K562 (cell line): ENCODE data around the gene C16orf92. TPM values are rescaled to one million over a fixed set of nuclear protein-coding genes. Genes with fewer than 3 reads are reported as not detected.

Source experiments
- CBFA2T2 ChIP-seq: fragments of 450-650 bp; conservative IDR thresholded peaks from 2 replicates; pipeline ENCODE4 v1.6.1; 2017; ENCODE audit warnings: mild to moderate bottlenecking
- DPF2 ChIP-seq: fragments of 450-650 bp; IDR thresholded peaks from 2 replicates; pipeline ENCODE4 v1.6.1; 2016
- GTF2A2 ChIP-seq: IDR thresholded peaks from 2 replicates; pipeline ENCODE4 v1.6.1; 2016; ENCODE audit warnings: mild to moderate bottlenecking, missing genetic modification characterization, missing compliant biosample characterization
- RFX1 ChIP-seq: fragments of 450-650 bp; IDR thresholded peaks from 2 replicates; pipeline ENCODE4 v1.6.1; 2016; ENCODE audit warnings: mild to moderate bottlenecking, moderate library complexity
- SIN3A ChIP-seq, 2 experiments: fragments of 150-350 bp in 1 of 2; IDR thresholded peaks; 2 replicates each; pipeline ENCODE4 v1.6.1; 2011 to 2016; ENCODE audit warnings: borderline replicate concordance in 2 of 2, low read depth in 2 of 2, low read length in 2 of 2, mild to moderate bottlenecking in 2 of 2, moderate library complexity in 2 of 2; ENCODE audit not compliant: control insufficient read depth in 1 of 2
- SRSF9 ChIP-seq: fragments of 200-400 bp; formaldehyde crosslinking; IDR thresholded peaks from 2 replicates; pipeline ENCODE4 v1.6.1; 2017; ENCODE audit warnings: low read depth, low read length, borderline replicate concordance
- TAF9B ChIP-seq: fragments of 450-650 bp; IDR thresholded peaks from 2 replicates; pipeline ENCODE4 v1.6.1; 2018; ENCODE audit warnings: mild to moderate bottlenecking; ENCODE audit not compliant: partially characterized antibody
- TRIM28 ChIP-seq: fragments of 450-650 bp; IDR thresholded peaks from 2 replicates; pipeline ENCODE4 v1.6.1; 2017
- ZNF23 ChIP-seq: fragments of 250-450 bp; sonication (Bioruptor Pico); IDR thresholded peaks from 2 replicates; pipeline ENCODE4 v1.4.0; 2020; ENCODE audit warnings: mild to moderate bottlenecking
- ZNF561 ChIP-seq: fragments of 450-650 bp; formaldehyde crosslinking; conservative IDR thresholded peaks from 2 replicates; pipeline ENCODE4 v1.4.0; 2020; ENCODE audit warnings: mild to moderate bottlenecking, moderate library complexity
- ZNF830 ChIP-seq: fragments of 250-450 bp; sonication (Bioruptor Pico); IDR thresholded peaks from 2 replicates; pipeline ENCODE4 v1.5.0; 2021; ENCODE audit warnings: mild to moderate bottlenecking
- polyA plus RNA-seq, 8 experiments: library from polyadenylated mRNA; depleted of rRNA in 4 of 8; stranded (reverse) in 5 of 8; unstranded in 3 of 8; fragments of >200 nt; fragmentation: Nextera tagmentation in 2 of 8; fragmentation: Illumina TruSeq in 1 of 8; extraction: Ambion mirVana in 2 of 8; extraction: Trizol in 1 of 8; gene quantifications; 2 replicates each; pipeline versions ENCODE4 v1.2.1 to v1.2.3, GENCODE V29; 2011 to 2014; ENCODE audit warnings: inconsistent platforms in 1 of 8, missing spikeins in 1 of 8
- total RNA-seq, 7 experiments: library from RNA; depleted of rRNA in 6 of 7; stranded (reverse); fragments of >200 nt in 6 of 7; fragmentation: Illumina TruSeq in 2 of 7; extraction: Trizol in 2 of 7; gene quantifications; 2 replicates each; pipeline versions ENCODE4 v1.2.1 to v1.2.3, GENCODE V29; 2011 to 2021; ENCODE audit warnings: low replicate concordance in 1 of 7
- TF ChIP-seq, protein P1 (sequence below), 2 experiments: fragments of 450-650 bp in 1 of 2; IDR thresholded peaks; 2 replicates each; pipeline ENCODE4 v1.6.1; 2011 to 2017; ENCODE audit warnings: low read depth in 2 of 2, antibody characterized with exemption in 1 of 2, borderline replicate concordance in 1 of 2, low read length in 1 of 2, mild to moderate bottlenecking in 1 of 2, mixed read lengths in 1 of 2; ENCODE audit not compliant: control insufficient read depth in 1 of 2
- TF ChIP-seq, protein P2 (sequence below): sonication (generic); formaldehyde crosslinking; IDR thresholded peaks from 2 replicates; pipeline ENCODE4 v1.8.1; 2023; ENCODE audit warnings: mild to moderate bottlenecking, missing genetic modification reagents, moderate library complexity
- TF ChIP-seq, protein P3 (sequence below): IDR thresholded peaks from 3 replicates; pipeline ENCODE4 v1.6.1; 2011; ENCODE audit warnings: borderline replicate concordance, mild to moderate bottlenecking, moderate library complexity; ENCODE audit not compliant: insufficient read length; ENCODE audit errors: extremely low read depth
- TF ChIP-seq, protein P4 (sequence below), 3 experiments: fragments of 200-800 bp in 1 of 3; sonication (Bioruptor generic) in 1 of 3; sonication (generic) in 1 of 3; formaldehyde crosslinking in 1 of 3; IDR thresholded peaks; 2 replicates each; pipeline versions ENCODE4 v1.6.1 to v1.8.0; 2016 to 2022; ENCODE audit warnings: mild to moderate bottlenecking in 2 of 3, missing compliant biosample characterization in 2 of 3, missing genetic modification characterization in 2 of 3, missing genetic modification reagents in 1 of 3
- TF ChIP-seq, protein P5 (sequence below), 2 experiments: fragments of 450-650 bp in 1 of 2; sonication (generic) in 1 of 2; formaldehyde crosslinking; conservative IDR thresholded peaks; 2 replicates each; pipeline versions ENCODE4 v1.4.0 to v1.8.1; 2020 to 2022; ENCODE audit warnings: mild to moderate bottlenecking in 1 of 2, missing genetic modification reagents in 1 of 2

Gene C16orf92
- total and polyA plus RNA-seq, 9 of the 15 experiments (the other 6 are each of a cell fraction or from before 2014, with no cell fraction given), result not detected

DNA sequence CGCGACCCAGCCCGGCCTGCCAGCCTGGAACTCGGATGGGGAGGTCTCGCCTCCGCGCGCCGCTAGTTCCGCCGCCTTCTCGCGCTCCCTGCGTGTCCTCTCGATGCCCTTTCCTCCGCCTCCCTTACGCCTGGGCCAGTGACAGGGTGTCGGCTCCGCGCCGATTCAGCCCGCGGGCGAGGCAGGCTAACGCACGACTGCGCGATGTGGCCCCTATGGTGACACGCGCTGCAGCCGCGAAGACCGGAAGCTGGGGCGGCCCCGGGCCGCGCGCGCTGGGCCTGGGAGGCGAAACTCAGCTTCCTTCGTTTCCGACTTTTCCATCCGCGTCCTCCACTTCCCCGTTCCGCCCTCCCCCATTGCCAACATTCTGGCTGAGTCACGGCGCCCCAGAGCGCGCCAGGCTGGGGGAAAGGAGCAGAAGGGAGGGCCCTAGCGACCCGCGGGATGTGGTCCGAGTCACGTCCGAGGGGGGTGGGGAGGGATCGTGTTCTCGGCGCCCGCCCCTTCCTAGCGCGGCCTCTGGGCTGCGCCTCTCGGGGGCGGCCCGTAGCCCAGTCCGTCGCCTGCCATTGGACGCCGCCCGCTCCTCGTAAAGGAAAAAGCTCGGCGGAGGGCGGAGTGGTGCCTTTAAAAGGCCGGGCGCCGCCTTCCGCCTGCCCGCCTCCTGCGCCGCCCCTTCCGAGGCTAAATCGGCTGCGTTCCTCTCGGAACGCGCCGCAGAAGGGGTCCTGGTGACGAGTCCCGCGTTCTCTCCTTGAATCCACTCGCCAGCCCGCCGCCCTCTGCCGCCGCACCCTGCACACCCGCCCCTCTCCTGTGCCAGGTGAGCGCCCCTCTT lies 42.3 kb downstream of the C16orf92 start, which contains the start of gene ALDOA (continued):
- TF ChIP-seq, protein P1, sequence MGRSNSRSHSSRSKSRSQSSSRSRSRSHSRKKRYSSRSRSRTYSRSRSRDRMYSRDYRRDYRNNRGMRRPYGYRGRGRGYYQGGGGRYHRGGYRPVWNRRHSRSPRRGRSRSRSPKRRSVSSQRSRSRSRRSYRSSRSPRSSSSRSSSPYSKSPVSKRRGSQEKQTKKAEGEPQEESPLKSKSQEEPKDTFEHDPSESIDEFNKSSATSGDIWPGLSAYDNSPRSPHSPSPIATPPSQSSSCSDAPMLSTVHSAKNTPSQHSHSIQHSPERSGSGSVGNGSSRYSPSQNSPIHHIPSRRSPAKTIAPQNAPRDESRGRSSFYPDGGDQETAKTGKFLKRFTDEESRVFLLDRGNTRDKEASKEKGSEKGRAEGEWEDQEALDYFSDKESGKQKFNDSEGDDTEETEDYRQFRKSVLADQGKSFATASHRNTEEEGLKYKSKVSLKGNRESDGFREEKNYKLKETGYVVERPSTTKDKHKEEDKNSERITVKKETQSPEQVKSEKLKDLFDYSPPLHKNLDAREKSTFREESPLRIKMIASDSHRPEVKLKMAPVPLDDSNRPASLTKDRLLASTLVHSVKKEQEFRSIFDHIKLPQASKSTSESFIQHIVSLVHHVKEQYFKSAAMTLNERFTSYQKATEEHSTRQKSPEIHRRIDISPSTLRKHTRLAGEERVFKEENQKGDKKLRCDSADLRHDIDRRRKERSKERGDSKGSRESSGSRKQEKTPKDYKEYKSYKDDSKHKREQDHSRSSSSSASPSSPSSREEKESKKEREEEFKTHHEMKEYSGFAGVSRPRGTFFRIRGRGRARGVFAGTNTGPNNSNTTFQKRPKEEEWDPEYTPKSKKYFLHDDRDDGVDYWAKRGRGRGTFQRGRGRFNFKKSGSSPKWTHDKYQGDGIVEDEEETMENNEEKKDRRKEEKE (IDR thresholded peaks at IDR 0.05; ENCODE audit: borderline replicate concordance in 1 of 2, control insufficient read depth in 1 of 2, low read depth in 2 of 2, low read length in 1 of 2), result 0 out of 4 replicates have a peak, but pooled peaks of 1 of the 2 experiments have one; percentile 67
- 0 out of 2 replicates have a peak, but pooled peaks have one; percentile 14 for TF ChIP-seq TRIM28
- TF ChIP-seq, protein P2, sequence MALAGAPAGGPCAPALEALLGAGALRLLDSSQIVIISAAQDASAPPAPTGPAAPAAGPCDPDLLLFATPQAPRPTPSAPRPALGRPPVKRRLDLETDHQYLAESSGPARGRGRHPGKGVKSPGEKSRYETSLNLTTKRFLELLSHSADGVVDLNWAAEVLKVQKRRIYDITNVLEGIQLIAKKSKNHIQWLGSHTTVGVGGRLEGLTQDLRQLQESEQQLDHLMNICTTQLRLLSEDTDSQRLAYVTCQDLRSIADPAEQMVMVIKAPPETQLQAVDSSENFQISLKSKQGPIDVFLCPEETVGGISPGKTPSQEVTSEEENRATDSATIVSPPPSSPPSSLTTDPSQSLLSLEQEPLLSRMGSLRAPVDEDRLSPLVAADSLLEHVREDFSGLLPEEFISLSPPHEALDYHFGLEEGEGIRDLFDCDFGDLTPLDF (CRISPR knock-in tag), result no peak; the same call in 1 of the 2 replicates
- peak; percentile 73 for TF ChIP-seq TAF9B
- peak; percentile 62; the same call in 1 of the 2 replicates for TF ChIP-seq GTF2A2 (tag)
- no peak for TF ChIP-seq SRSF9
- TF ChIP-seq, protein P3, sequence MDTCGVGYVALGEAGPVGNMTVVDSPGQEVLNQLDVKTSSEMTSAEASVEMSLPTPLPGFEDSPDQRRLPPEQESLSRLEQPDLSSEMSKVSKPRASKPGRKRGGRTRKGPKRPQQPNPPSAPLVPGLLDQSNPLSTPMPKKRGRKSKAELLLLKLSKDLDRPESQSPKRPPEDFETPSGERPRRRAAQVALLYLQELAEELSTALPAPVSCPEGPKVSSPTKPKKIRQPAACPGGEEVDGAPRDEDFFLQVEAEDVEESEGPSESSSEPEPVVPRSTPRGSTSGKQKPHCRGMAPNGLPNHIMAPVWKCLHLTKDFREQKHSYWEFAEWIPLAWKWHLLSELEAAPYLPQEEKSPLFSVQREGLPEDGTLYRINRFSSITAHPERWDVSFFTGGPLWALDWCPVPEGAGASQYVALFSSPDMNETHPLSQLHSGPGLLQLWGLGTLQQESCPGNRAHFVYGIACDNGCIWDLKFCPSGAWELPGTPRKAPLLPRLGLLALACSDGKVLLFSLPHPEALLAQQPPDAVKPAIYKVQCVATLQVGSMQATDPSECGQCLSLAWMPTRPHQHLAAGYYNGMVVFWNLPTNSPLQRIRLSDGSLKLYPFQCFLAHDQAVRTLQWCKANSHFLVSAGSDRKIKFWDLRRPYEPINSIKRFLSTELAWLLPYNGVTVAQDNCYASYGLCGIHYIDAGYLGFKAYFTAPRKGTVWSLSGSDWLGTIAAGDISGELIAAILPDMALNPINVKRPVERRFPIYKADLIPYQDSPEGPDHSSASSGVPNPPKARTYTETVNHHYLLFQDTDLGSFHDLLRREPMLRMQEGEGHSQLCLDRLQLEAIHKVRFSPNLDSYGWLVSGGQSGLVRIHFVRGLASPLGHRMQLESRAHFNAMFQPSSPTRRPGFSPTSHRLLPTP, result no peak
- TF ChIP-seq ZNF23, result no peak
- TF ChIP-seq, protein P4, sequence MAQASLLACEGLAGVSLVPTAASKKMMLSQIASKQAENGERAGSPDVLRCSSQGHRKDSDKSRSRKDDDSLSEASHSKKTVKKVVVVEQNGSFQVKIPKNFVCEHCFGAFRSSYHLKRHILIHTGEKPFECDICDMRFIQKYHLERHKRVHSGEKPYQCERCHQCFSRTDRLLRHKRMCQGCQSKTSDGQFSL (CRISPR knock-in tag; IDR thresholded peaks at IDR 0.05), result no peak
- TF ChIP-seq, protein P4 (tag; IDR thresholded peaks at IDR 0.05), result no peak
- TF ChIP-seq, protein P5, sequence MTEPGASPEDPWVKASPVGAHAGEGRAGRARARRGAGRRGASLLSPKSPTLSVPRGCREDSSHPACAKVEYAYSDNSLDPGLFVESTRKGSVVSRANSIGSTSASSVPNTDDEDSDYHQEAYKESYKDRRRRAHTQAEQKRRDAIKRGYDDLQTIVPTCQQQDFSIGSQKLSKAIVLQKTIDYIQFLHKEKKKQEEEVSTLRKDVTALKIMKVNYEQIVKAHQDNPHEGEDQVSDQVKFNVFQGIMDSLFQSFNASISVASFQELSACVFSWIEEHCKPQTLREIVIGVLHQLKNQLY (CRISPR knock-in tag; conservative IDR thresholded peaks at IDR 0.05), result peak; percentile 35 to 92; a peak in 3 of 4 replicates
- TF ChIP-seq SIN3A (IDR thresholded peaks at IDR 0.05; ENCODE audit: borderline replicate concordance in 2 of 2, control insufficient read depth in 1 of 2, low read depth in 2 of 2, low read length in 2 of 2), result peak; percentile 68 to 95
- peak; percentile 65; the same call in 1 of the 2 replicates for TF ChIP-seq ZNF830
- TF ChIP-seq ZNF561 (CRISPR knock-in tag), result no peak
- no peak for TF ChIP-seq CBFA2T2
- peak; percentile 55 for TF ChIP-seq DPF2
- no peak; the same call in 1 of the 2 replicates for TF ChIP-seq RFX1
